M059J (cell line): ENCODE measurements around the gene PRR19. TPM values are rescaled to one million over a fixed set of nuclear protein-coding genes. Genes with fewer than 3 reads are reported as not detected.

Experiments
- DNase-seq: peaks from one replicate; pipeline ENCODE4 v3.0.0-alpha.2; 2012; ENCODE audit warnings: low read depth
- total RNA-seq: library from RNA; depleted of rRNA; stranded (reverse); fragments of >200 nt; shearing (Covaris generic); gene quantifications from 2 replicates; pipeline ENCODE4 v1.2.3, GENCODE V29; 2014

Gene PRR19
- total RNA-seq, 1 experiment from 2014 or later, result 2.1 TPM

- DNase-seq, result peak; percentile 83
Observed at GRCh38 chr19:42270346-42271044, 31.4 kb upstream of the PRR19 start.

GRCh38 chr19:42271045-42271419 is 30.9 kb upstream of the PRR19 start:
- DNase-seq, result no peak

- no peak for DNase-seq
Observed at GRCh38 chr19:42271861-42272534, 29.9 kb upstream of the PRR19 start.

GRCh38 chr19:42272535-42272897 is 29.4 kb upstream of the PRR19 start:
- DNase-seq, result no peak

- no peak for DNase-seq
Observed at GRCh38 chr19:42272989-42273406, 28.9 kb upstream of the PRR19 start.

- DNase-seq, result no peak
Observed at GRCh38 chr19:42273407-42274064, 28.4 kb upstream of the PRR19 start.

GRCh38 chr19:42274065-42274682 is 27.8 kb upstream of the PRR19 start:
- DNase-seq, result no peak

- DNase-seq, result no peak
Observed at GRCh38 chr19:42275103-42275502, 26.8 kb upstream of the PRR19 start.

GRCh38 chr19:42275517-42275916 is 26.4 kb upstream of the PRR19 start:
- no peak for DNase-seq

- no peak for DNase-seq
Observed at GRCh38 chr19:42276284-42276683, 25.6 kb upstream of the PRR19 start.

GRCh38 chr19:42276821-42277220 is 25.1 kb upstream of the PRR19 start:
- peak; percentile 71 for DNase-seq

- peak; percentile 87 for DNase-seq
Observed at GRCh38 chr19:42277821-42278451, 24.0 kb upstream of the PRR19 start.

GRCh38 chr19:42278452-42279154 is 23.3 kb upstream of the PRR19 start:
- DNase-seq, result no peak

- no peak for DNase-seq
Observed at GRCh38 chr19:42279155-42279901, 22.6 kb upstream of the PRR19 start.

- DNase-seq, result peak; percentile 89
Observed at GRCh38 chr19:42279902-42280814, 21.8 kb upstream of the PRR19 start.

- peak; percentile 55 for DNase-seq
Observed at GRCh38 chr19:42280815-42281145, 21.2 kb upstream of the PRR19 start.

GRCh38 chr19:42281146-42281826 is 20.6 kb upstream of the PRR19 start:
- DNase-seq, result peak; percentile 61

GRCh38 chr19:42281827-42282762 is 19.8 kb upstream of the PRR19 start:
- peak; percentile 69 for DNase-seq
